HG02970 (cell line): ENCODE results near the gene CISD3.

Experiments used
- ATAC-seq: cut with Tn5 transposase; IDR thresholded peaks from one replicate; pipeline ENCODE4 v1.9.1; 2021; ENCODE audit warnings: mild to moderate bottlenecking, moderate library complexity, moderate number of reproducible peaks; ENCODE audit not compliant: unreplicated experiment, low FRiP score

CISD3 gene

DNA sequence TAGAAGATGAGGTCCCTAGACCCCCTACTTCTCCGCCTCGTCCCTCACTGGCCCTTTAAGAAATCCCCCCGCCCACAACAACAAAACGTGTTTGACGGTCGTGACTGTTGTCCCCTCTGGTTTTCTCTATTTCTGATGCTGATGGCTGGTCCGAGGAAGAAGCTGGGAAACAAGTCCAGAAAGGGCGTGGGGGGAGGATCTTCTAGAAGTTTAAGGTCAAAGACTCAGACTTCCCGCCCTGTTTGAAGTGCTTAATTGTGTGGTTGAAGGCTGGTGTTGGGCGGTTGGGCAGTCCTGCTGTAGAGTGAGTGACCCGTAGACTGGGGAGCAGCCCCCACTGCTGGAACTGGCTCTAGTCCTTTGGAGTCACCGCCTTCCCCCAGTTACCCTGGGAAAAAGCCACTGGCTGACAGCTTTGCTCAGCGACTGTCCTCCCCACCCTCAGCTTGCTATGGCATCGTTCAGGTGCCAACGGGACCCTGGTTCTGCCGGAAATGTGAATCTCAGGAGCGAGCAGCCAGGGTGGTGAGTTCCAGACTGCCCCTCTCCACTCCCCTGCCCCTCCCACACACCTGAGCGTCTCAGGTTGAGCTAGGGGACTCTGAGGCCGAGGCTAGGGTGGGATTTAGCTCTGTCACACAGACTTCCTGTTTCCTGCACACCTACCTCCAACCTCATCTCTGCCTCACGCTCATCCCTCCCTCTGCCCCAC lies 23.5 kb upstream of the CISD3 start:
- ATAC-seq = no peak

DNA sequence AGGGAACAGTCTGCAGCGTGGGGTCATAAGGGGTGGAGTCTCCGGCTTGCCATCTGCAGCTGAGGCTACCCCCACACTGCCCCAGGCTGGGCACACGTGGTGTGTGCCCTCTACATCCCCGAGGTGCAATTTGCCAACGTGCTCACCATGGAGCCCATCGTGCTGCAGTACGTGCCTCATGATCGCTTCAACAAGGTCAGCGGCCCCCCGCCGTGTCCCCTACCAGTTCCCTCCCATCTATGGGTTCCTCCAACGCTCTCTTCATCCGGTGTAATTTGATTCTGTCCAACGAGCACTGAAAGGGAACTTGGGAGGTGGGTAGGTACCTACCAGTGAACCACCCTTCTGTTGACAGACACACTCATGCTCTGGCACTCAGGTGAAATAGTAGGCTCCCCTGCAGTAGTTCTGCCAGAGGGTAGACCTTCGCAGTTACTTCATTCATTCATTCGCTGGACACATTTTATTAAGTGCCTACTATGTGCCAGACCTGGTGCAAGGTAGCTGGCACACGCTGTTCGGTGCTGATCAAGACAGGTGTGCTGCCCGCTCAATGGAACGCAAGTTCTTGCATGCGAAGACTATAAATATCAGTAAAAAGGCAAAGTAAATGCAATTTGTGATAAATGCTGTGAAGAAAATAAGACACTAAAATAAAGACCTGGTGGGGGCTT lies 22.3 kb upstream of the CISD3 start:
- no peak for ATAC-seq

DNA sequence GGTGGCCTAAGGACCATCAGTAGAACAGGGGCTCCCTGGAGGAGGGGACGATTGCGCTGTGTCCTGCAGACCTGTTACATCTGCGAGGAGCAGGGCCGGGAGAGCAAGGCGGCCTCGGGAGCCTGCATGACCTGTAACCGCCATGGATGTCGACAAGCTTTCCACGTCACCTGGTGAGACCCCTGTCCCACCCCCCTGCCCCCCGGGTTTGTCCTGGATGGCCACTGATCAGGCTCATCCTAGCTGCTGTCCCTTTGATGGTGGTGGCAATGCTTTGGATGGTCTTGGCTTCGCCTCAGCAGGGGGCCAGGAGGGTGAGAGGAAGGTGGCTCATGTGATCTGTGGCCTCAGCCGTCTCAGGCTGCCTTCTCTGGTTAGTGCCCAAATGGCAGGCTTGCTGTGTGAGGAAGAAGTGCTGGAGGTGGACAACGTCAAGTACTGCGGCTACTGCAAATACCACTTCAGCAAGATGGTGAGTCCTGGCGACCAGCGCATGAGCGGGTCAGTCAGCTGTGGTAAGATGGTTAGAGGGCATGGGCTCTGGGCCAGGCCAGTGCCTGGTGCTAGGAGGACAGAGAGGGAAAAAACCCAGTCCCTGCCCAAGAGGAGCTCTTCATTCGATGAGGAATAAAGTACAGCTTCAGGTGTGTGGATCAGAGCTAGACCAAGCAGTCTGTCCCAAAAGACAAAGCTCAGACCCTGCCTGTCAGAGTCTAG lies 20.9 kb upstream of the CISD3 start:
- no peak for ATAC-seq

DNA sequence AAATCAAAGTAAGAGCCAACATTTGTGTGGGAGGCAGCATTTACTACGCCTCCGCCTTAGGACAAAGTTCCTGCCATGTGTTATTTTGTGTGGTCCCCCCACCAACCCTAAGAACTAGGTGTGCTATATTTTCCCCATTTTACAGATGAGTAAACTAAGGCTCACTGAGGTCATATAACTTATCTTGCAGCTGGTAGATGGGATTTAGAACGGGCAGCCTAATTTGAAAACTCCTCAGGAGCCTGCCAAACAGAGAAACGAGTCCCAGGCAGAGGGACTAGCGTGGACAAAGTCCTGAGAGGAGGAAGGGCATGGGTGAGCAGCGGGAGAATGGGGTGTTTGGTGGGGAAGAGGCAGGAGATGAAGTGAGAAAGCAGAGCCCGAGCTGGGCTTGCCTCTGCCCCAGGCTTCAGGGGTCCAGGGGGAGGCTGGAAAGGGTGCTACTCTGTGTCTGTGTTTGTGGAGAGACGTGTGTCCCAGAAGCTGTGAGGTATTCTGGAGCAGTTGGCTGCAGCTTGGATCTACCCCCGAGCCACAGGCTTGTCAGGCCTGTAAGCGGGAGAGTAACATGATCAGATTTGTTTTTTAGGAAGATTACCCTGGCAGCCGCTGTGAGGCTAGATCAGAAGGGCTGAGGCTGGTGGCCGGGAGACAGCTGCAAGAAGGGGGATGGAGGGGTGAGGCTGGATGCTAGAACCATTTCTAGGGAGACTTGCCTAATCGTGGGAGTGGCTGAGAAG lies 20.1 kb upstream of the CISD3 start:
- no peak for ATAC-seq

DNA sequence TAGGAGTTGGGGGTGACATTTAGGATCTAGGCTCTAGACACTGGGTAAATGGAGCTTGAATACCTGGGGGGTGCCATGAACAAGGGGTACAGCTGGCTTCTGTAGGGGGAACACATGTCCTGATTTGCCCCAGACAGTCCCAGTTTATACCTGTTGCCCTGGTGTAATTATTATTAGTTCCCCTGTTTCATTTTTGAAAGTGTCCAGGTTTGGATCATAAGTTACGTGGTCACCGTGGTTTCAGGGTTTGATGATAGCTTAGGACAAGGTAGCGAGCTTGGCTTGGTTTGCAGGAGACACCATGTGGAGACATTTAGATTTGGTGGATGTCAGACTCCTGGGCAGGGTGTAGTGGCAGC lies 19.6 kb upstream of the CISD3 start:
- ATAC-seq = no peak

DNA sequence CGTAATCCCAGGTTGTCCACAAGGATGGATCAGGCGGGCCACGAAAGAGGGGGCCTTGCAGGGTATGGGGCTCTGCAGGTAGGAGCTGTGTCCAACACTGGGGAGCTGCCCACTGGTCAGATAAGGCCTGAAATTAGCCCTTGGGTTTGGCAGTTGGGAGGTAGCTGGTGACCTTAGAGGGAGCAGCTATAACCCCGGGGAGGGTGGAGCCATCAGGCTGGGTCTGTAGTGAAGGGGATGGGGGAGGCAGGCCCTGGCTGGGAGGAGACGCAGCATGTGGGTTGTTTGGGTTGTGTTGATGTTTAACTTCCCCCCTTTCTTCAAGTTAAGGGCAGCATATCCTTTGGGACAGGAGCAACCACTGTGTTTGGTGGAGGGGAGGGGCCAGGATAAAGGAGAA lies 19.2 kb upstream of the CISD3 start:
- ATAC-seq = no peak

DNA sequence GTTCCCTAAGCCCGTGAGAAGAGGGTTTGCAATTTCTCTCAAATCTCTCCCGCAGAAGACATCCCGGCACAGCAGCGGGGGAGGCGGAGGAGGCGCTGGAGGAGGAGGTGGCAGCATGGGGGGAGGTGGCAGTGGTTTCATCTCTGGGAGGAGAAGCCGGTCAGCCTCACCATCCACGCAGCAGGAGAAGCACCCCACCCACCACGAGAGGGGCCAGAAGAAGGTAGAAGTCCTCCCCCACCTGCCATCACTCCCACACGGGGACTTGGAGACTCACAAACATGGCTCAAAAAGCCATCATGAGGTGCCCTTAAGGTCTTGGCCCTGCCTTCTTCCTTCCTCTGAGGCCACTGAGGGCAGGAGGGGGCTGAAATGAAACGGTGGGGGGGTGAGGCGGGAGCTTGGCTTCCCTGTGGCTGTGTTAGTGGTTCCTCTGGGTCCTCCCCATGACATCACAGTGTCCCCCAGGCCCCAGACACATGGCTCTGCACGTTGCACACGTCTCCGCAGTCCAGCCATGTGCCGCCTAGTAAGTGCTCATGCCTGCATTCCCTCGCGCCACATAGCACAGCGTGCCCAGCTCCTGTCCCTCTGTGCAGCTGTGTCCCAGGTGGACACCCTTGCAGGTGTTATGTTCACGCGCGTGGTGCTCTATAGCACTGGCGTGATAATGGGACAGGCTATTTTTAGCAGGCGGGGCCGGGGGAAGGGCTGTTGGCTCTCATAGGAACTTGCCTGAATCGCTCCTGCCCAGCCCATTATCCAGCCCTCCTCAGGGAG lies 18.2 kb upstream of the CISD3 start:
- no peak for ATAC-seq

DNA sequence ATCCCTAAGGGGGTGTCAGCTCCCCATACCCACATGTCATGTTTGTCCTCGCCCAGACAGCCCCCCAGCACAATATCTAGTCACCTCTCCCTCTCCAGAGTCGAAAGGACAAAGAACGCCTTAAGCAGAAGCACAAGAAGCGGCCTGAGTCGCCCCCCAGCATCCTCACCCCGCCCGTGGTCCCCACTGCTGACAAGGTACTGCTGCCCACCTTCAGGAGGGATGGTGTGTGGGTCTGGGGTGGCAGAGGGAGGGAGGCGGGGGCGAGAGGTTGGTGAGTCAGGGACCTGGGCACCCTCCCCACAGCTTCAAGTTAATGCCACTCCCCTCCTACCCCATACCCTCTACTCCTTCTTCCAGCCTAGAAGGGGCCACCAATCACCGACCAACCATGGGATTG lies 17.5 kb upstream of the CISD3 start:
- ATAC-seq = no peak

DNA sequence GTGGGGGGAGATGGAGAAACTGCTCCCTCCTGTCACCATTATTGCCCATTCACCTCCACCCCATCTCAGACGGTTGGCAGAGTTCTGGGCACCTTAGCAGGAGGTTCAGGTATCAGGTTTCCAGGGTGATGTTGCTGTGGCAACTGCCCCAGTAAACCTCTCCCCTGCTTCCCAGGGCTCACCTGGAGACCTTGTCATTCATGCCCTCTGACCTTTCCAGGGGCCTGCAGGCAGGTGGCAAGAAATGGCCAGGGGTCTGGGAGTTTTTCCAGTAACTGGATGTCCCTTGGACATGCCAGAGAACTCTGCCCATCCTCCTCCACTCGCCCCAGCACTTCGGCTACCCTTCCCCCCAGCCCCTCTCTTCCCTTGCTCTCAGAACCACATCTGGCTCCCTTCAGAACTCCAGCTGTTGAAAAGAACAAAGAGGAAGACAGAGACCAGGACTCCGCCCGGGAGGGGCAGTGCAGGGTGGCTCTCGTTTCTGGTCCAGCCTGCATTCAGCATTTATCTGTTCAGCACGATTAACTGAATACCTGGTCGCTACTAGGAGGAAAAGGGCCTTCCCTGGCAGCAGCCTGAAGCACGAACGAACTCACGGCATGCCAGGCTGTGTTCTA lies 16.6 kb upstream of the CISD3 start:
- no peak for ATAC-seq

DNA sequence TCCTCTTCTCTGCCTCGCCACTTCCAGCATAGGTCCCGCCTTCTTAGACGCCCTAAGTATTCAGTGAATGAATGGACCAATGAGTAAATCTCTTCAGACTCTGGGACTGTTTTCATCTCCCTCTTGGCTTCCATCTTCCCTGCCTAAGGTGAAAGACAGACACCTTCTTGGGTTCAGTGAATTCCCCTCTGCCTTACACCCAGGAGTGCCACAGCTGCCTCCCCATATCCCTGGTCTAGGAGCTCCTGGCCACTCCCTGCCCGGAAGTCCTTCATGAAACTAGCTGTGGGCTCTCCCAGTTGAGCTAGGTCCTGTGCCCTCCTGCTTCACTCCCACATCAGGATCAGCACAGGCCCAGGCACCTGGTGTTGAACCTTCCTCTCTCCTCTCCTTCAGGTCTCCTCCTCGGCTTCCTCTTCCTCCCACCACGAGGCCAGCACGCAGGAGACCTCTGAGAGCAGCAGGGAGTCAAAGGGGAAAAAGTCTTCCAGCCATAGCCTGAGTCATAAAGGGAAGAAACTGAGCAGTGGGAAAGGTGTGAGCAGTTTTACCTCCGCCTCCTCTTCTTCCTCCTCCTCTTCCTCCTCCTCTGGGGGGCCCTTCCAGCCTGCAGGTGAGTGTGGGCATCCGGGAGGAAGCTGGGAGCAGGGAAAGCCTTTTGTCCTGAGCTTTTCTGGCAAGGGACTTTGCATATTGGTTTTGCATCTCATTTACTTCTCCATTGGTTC lies 14.8 kb upstream of the CISD3 start:
- no peak for ATAC-seq

DNA sequence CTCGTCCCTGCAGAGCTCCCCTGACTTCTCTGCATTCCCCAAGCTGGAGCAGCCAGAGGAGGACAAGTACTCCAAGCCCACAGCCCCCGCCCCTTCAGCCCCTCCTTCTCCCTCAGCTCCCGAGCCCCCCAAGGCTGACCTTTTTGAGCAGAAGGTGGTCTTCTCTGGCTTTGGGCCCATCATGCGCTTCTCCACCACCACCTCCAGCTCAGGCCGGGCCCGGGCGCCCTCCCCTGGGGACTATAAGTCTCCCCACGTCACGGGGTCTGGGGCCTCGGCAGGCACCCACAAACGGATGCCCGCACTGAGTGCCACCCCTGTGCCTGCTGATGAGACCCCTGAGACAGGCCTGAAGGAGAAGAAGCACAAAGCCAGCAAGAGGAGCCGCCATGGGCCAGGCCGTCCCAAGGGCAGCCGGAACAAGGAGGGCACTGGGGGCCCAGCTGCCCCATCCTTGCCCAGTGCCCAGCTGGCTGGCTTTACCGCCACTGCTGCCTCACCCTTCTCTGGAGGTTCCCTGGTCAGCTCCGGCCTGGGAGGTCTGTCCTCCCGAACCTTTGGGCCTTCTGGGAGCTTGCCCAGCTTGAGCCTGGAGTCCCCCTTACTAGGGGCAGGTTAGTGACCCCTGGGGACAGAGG lies 13.7 kb upstream of the CISD3 start:
- no peak for ATAC-seq

DNA sequence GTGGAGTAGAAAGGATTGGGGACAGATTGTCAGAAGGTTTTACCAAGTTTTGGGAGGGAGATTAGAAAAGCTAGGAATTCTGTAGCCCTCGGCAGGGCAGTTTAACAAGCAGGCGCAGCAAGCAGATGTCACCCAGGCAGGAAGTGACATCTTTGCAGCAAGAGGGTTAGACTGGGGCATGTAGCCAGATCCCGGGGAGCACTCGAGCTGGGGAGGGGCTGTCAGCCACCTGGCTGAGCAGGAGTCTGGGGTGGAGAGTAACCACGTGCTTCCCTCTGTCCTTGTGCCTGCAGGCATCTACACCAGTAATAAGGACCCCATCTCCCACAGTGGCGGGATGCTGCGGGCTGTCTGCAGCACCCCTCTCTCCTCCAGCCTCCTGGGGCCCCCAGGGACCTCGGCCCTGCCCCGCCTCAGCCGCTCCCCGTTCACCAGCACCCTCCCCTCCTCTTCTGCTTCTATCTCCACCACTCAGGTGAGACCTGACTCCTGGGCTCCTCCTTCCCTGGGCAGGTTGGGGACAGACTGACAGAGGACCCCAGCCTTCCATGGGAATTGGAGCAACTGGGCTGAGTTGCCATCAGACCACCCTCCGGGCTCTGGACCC lies 12.9 kb upstream of the CISD3 start:
- ATAC-seq = no peak

DNA sequence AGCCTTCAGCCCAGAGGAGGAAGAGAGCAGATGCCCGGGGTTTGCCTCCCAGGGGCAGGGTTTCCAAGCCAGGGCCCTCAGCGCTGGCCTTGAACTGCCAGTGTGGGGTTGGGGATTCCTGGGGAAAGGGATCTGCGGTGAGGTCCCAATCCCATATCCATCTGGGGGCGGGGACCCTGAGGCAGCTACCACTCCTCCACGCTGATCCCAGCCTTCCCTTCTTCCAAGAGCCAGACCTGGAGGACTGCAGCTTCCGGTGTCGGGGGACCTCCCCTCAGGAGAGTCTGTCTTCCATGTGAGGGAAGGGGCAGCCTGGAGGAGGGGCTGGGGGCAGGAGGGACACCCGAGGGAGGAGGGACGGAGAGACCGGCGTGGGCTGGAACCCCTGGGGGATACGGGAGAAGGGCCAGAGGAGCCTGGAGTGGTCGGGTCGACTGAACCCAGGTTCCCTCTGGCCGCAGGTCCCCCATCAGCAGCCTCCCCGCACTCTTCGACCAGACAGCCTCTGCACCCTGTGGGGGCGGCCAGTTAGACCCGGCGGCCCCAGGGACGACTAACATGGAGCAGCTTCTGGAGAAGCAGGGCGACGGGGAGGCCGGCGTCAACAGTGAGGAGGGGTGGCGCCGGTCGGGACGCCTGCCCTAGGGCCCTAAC lies 10.7 kb upstream of the CISD3 start:
- ATAC-seq = no peak

DNA sequence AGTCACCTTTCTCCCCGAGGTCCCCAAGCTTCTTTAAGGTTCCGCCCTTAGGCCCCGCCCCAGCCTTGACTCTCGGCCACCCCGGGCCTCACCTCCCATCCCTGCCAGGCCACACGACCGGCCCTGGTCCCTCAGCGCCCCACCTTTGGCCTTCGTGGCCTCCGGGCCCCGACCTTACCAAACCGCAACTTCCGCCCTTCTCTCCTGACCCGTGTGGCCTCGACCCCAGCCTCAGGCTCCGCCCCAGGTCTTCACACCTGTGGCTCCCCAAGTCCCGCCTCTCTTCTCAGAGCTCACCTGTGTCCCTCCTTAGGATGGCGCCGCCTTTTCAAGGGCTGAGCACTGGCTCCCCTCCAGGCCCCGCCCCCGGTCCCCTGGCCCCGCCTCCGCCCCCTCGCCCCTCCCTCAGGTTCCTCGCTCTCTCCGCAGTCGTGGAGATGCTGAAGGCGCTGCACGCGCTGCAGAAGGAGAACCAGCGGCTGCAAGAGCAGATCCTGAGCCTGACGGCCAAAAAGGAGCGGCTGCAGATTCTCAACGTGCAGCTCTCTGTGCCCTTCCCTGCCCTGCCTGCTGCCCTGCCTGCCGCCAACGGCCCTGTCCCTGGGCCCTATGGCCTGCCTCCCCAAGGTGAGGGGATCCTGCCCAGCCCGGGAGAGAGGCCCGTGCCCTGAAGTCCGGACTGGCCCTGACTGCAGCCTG lies 10.0 kb upstream of the CISD3 start:
- ATAC-seq = no peak

DNA sequence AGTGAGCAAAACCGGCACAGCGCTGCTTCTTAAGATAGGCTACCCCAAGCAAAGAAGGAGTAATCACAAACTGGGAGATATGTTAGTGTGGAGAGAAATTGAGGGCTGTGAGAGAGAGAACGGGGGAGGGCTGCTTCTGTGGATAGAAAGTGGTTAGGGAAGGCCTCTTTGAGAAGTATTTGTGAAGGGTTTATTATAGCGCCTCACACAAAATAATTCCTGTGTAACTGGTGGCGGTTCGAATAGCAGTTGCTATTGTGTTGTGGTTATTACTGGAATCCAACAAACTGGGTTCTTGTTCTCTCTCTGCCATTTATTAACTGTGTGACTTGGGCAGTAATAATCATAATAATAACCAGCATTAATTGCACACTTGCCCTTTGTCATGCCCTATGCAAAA lies 9.2 kb upstream of the CISD3 start:
- no peak for ATAC-seq

DNA sequence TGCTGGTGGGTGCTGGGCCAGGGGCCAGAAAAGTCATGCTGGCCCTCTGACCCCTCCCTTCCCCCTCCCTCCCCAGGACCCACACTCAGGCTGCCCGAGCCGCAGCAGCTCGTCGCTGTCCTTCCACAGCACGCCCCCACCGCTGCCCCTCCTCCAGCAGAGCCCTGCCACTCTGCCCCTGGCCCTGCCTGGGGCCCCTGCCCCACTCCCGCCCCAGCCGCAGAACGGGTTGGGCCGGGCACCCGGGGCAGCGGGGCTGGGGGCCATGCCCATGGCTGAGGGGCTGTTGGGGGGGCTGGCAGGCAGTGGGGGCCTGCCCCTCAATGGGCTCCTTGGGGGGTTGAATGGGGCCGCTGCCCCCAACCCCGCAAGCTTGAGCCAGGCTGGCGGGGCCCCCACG lies 8.3 kb upstream of the CISD3 start:
- no peak for ATAC-seq

DNA sequence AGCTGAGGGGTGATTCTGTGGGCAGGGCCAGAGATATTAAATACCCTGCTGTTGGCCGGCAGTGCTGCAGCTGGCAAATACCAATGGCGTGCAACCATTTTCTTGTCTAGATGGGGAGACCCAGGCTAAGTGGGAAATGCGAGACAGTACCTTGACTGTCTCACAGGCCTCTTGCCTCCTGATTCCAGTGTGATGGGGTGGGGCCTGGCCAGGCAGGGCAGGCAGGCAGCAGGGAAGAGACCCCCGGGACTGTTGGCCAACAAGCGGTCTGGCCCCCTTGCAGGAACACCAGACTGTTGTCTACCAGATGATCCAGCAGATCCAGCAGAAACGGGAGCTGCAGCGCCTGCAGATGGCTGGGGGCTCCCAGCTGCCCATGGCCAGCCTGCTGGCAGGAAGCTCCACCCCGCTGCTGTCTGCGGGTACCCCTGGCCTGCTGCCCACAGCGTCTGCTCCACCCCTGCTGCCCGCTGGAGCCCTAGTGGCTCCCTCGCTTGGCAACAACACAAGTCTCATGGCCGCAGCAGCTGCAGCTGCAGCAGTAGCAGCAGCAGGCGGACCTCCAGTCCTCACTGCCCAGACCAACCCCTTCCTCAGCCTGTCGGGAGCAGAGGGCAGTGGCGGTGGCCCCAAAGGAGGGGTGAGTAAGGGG lies 5.7 kb upstream of the CISD3 start:
- no peak for ATAC-seq
